Stomach (tissue), 4 donors: ENCODE results near the gene GAST.

Source experiments
- EP300 ChIP-seq: sonication (generic); formaldehyde crosslinking; IDR thresholded peaks from one replicate; pipeline ENCODE4 v1.6.1; 2017; ENCODE audit warnings: antibody characterized with exemption
- POLR2A ChIP-seq, 4 donors: fragments of 450-650 bp; IDR thresholded peaks; one replicate each; pipeline ENCODE4 v1.6.1; 2016; ENCODE audit warnings: antibody characterized with exemption in 4 of 4, control low read depth in 2 of 4, mild to moderate bottlenecking in 1 of 4, moderate library complexity in 1 of 4
- POLR2AphosphoS5 ChIP-seq, 3 donors: sonication (generic); formaldehyde crosslinking; IDR thresholded peaks; one replicate each; pipeline ENCODE4 v1.6.1; 2016; ENCODE audit warnings: antibody characterized with exemption in 3 of 3
- TF ChIP-seq, protein P1 (sequence below), 7 experiments: fragments of 450-650 bp in 4 of 7; fragments of 200-600 bp in 3 of 7; sonication (generic) in 3 of 7; IDR thresholded peaks; one replicate each; pipeline ENCODE4 v1.5.1; 2016 to 2019; ENCODE audit warnings: antibody characterized with exemption in 7 of 7, control low read depth in 2 of 7, mild to moderate bottlenecking in 1 of 7

DNA sequence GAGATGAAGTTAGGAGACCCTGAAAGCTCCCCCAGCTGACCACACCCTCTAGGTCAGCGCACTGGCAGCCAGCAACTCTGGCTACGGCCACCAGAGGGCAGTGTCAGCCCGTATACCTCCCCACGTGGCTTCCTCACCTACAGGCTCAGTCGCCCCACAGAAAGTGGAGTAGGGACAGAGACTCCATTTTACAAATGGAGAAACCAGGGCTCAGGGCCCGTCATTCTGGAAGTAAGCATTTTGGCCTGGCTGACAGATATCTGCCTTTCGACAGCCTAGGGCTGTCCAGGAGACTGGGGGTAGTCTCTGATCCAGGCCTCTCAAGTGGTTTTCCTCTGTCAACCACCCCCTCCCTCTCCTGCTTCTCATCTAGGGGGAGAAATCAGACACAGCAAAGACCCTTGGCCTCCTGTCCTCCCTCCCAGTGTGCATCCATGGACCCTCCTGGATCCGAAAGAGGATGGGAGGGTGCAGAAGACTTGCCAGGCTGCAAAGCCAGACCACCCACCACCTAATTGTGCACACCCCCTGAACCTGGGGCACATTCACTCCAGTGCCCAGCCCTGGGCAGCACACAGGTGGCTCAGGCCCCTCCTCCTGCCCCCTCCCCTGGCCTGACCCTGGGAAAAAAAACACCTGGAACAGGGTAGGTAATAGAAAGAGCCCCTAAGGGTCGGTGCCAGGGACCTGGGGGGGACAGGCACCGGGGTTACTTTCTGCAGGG, 26.1 kb downstream of the GAST start:
- TF ChIP-seq, protein P1, sequence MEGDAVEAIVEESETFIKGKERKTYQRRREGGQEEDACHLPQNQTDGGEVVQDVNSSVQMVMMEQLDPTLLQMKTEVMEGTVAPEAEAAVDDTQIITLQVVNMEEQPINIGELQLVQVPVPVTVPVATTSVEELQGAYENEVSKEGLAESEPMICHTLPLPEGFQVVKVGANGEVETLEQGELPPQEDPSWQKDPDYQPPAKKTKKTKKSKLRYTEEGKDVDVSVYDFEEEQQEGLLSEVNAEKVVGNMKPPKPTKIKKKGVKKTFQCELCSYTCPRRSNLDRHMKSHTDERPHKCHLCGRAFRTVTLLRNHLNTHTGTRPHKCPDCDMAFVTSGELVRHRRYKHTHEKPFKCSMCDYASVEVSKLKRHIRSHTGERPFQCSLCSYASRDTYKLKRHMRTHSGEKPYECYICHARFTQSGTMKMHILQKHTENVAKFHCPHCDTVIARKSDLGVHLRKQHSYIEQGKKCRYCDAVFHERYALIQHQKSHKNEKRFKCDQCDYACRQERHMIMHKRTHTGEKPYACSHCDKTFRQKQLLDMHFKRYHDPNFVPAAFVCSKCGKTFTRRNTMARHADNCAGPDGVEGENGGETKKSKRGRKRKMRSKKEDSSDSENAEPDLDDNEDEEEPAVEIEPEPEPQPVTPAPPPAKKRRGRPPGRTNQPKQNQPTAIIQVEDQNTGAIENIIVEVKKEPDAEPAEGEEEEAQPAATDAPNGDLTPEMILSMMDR (IDR thresholded peaks at IDR 0.05): peak in 5 of 7 experiments; percentile 96 to 99 (median 97)
- TF ChIP-seq EP300 (no peak), POLR2A (IDR thresholded peaks at IDR 0.05) (no peak), POLR2AphosphoS5 (IDR thresholded peaks at IDR 0.05) (peak in 1 of 3 donors; percentile 83)
